Spleen (tissue), 7 donors: ENCODE data around the gene PI4K2B.

Experiments used
- CTCF ChIP-seq, 11 experiments: fragments of 200-600 bp in 7 of 11; fragments of 450-650 bp in 4 of 11; sonication (generic) in 4 of 11; IDR thresholded peaks in 8 of 11; conservative IDR thresholded peaks in 3 of 11; 1 replicate in 7 of 11; 2 replicates in 4 of 11; pipeline versions ENCODE4 v1.4.0 to v1.8.0; 2016 to 2021; ENCODE audit warnings: antibody characterized with exemption in 11 of 11, inconsistent platforms in 4 of 11, mild to moderate bottlenecking in 1 of 11
- POLR2A ChIP-seq, 3 donors: fragments of 450-650 bp; IDR thresholded peaks; one replicate each; pipeline ENCODE4 v1.5.1; 2017; ENCODE audit warnings: antibody characterized with exemption in 3 of 3, mild to moderate bottlenecking in 1 of 3
- donor health status: DM: no; HTN: no; CAD: no; lungs with moderate emphysema.
- donor health status: DM: no; HTN: no; CAD: no.
- donor health status: DM: no; HTN: no; CAD: no.

GRCh38 chr4:25306518-25307057 is 72.8 kb downstream of the PI4K2B start:
- no peak for TF ChIP-seq CTCF (IDR thresholded peaks at IDR 0.05 in 8 of 11, conservative IDR thresholded peaks at IDR 0.05 in 3 of 11)
- TF ChIP-seq POLR2A (IDR thresholded peaks at IDR 0.05) = no peak
